Endothelial cell of umbilical vein (primary cell): ENCODE results near the gene IL1R2.

Experiments
- CTCF ChIP-seq, 2 donors: IDR thresholded peaks; 1 replicate in 1 of 2; 2 replicates in 1 of 2; pipeline ENCODE4 v1.5.1; 2011; ENCODE audit warnings: low read length in 2 of 2, mild to moderate bottlenecking in 2 of 2, moderate library complexity in 2 of 2, control low read depth in 1 of 2, inconsistent platforms in 1 of 2, low read depth in 1 of 2; ENCODE audit not compliant: insufficient read depth in 1 of 2; ENCODE audit errors: extremely low read depth in 1 of 2
- EZH2 ChIP-seq: IDR thresholded peaks from 2 replicates; pipeline ENCODE4 v1.6.1; 2012; ENCODE audit warnings: borderline replicate concordance, low read depth, mild to moderate bottlenecking, moderate library complexity, low read length, inconsistent platforms; ENCODE audit not compliant: severe bottlenecking
- FOS ChIP-seq: IDR thresholded peaks from 2 replicates; pipeline ENCODE4 v1.6.1; 2011; ENCODE audit warnings: mild to moderate bottlenecking, low read length, moderate library complexity, borderline replicate concordance; ENCODE audit not compliant: insufficient read depth
- GATA2 ChIP-seq: IDR thresholded peaks from 2 replicates; pipeline ENCODE4 v1.7.0; 2011; ENCODE audit warnings: low read depth, mild to moderate bottlenecking, moderate library complexity, mixed read lengths, low read length; ENCODE audit not compliant: insufficient read length, insufficient read depth
- JUN ChIP-seq: IDR thresholded peaks from 2 replicates; pipeline ENCODE4 v1.6.1; 2011; ENCODE audit warnings: borderline replicate concordance, low read depth; ENCODE audit not compliant: insufficient read length, insufficient read depth
- MAX ChIP-seq: IDR thresholded peaks from 2 replicates; pipeline ENCODE4 v1.6.1; 2011; ENCODE audit not compliant: insufficient read depth, insufficient read length
- MYC ChIP-seq: IDR thresholded peaks from one replicate; pipeline ENCODE4 v1.6.1; 2011; ENCODE audit warnings: mild to moderate bottlenecking, low read depth, low read length
- POLR2A ChIP-seq: IDR thresholded peaks from 2 replicates; pipeline ENCODE4 v1.6.1; 2012; ENCODE audit warnings: low read depth, mild to moderate bottlenecking, control low read depth, low read length
- POLR2AphosphoS5 ChIP-seq: IDR thresholded peaks from 2 replicates; pipeline ENCODE4 v1.6.1; 2012; ENCODE audit warnings: low read depth, mild to moderate bottlenecking, control low read depth, low read length, moderate library complexity; ENCODE audit not compliant: insufficient read depth

- TF ChIP-seq EZH2, result no peak
- no peak for TF ChIP-seq CTCF (IDR thresholded peaks at IDR 0.05; ENCODE audit: extremely low read depth in 1 of 2, insufficient read depth in 1 of 2, low read depth in 1 of 2, low read length in 2 of 2)
- no peak for TF ChIP-seq POLR2A
- no peak for TF ChIP-seq POLR2AphosphoS5
- no peak for TF ChIP-seq MYC
- TF ChIP-seq JUN, result no peak
- no peak for TF ChIP-seq MAX
- TF ChIP-seq FOS, result no peak
- TF ChIP-seq GATA2, result no peak
Observed at GRCh38 chr2:102005449-102005848, 13.7 kb downstream of the IL1R2 start.
